Activated CD8-positive, alpha-beta T cell treated with anti-CD3 and anti-CD28 coated beads for 36 hours (primary cell): Measurements from ENCODE around the gene TRIAP1. TPM values are rescaled to one million over a fixed set of nuclear protein-coding genes. Genes with fewer than 3 reads are reported as not detected.

Source experiments
- ATAC-seq: fragments of 200-7000 bp; cut with Tn5 transposase; one replicate; pipeline ENCODE4 v1.10.0; 2021; ENCODE audit warnings: mild to moderate bottlenecking, moderate library complexity
- CTCF ChIA-PET: fragments of 350-600 bp; sonication (Branson Sonifier 250); formaldehyde crosslinking; loops from one replicate; lab custom pipeline; 2021; ENCODE audit warnings: antibody characterized with exemption; lab: Charles Lee
- POLR2A ChIA-PET: fragments of 350-600 bp; sonication (Branson Sonifier 250); formaldehyde crosslinking; loops from one replicate; lab custom pipeline; 2021; ENCODE audit warnings: antibody characterized with exemption; lab: Charles Lee
- DNase-seq: peaks from one replicate; pipeline ENCODE4 v3.0.0-alpha.2; 2020
- H3K27ac Mint-ChIP-seq: one replicate; pipeline ENCODE4 v1.8.0; 2021; ENCODE audit warnings: mild to moderate bottlenecking, mixed read lengths
- H3K27me3 Mint-ChIP-seq: one replicate; pipeline ENCODE4 v1.8.0; 2021; ENCODE audit warnings: mixed read lengths
- H3K36me3 Mint-ChIP-seq: one replicate; pipeline ENCODE4 v1.8.0; 2021; ENCODE audit warnings: low read depth, mixed read lengths
- H3K4me1 Mint-ChIP-seq: one replicate; pipeline ENCODE4 v1.8.0; 2021; ENCODE audit warnings: low read depth, mixed read lengths
- H3K4me3 Mint-ChIP-seq: one replicate; pipeline ENCODE4 v1.8.0; 2021; ENCODE audit warnings: mild to moderate bottlenecking, moderate library complexity, mixed read lengths
- H3K9me3 Mint-ChIP-seq: one replicate; pipeline ENCODE4 v1.8.0; 2021; ENCODE audit warnings: mixed read lengths
- intact Hi-C: fragments of 100-400 bp; cut with micrococcal nuclease; formaldehyde crosslinking; loops from one replicate; pipeline ENCODE4 v1.10.0; 2022
- total RNA-seq, 2 experiments: library from RNA; stranded (reverse); gene quantifications; one replicate each; pipeline ENCODE4 v1.2.3, GENCODE V29; 2021
- TF ChIP-seq, protein P1 (sequence below): fragments of 200-600 bp; IDR thresholded peaks from one replicate; pipeline ENCODE4 v1.8.0; 2022; ENCODE audit warnings: antibody characterized with exemption, mild to moderate bottlenecking

Gene TRIAP1
- total RNA-seq, 2 experiments from 2014 or later, result 43.1 to 45.1 TPM

DNA sequence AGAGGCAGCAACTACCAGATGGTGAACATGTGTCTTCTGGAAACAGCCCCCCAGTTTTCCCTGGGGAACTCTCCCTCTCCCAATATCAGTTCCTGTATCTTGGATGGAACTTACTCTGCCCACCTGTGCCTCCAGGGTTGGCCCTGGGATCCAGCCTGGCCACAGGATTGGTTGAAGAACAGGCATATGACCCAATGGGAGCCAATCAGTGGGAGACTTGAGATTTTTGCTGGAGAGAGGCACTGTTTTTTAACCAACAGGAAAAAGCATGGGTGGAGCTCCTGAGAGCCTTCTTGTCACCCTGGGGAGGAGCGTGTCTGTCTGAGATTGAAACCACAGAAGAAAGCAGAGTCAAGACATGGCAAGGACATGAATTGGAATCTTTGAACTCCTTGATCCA is 41.9 kb downstream of the TRIAP1 start:
- H3K4me1 Mint-ChIP-seq, result peaks cover 5% of the 10 kb centered on the region
- CTCF ChIA-PET, result no interaction called here
- H3K36me3 Mint-ChIP-seq, result no peaks in the 10 kb centered on the region
- no peaks in the 10 kb centered on the region for H3K9me3 Mint-ChIP-seq
- ATAC-seq, result no peak
- intact Hi-C loops, result no loop called here
- peaks cover 4% of the 10 kb centered on the region for H3K27me3 Mint-ChIP-seq
- DNase-seq, result no peak
- no peak overlapping the region for H3K4me3 Mint-ChIP-seq
- TF ChIP-seq, protein P1, sequence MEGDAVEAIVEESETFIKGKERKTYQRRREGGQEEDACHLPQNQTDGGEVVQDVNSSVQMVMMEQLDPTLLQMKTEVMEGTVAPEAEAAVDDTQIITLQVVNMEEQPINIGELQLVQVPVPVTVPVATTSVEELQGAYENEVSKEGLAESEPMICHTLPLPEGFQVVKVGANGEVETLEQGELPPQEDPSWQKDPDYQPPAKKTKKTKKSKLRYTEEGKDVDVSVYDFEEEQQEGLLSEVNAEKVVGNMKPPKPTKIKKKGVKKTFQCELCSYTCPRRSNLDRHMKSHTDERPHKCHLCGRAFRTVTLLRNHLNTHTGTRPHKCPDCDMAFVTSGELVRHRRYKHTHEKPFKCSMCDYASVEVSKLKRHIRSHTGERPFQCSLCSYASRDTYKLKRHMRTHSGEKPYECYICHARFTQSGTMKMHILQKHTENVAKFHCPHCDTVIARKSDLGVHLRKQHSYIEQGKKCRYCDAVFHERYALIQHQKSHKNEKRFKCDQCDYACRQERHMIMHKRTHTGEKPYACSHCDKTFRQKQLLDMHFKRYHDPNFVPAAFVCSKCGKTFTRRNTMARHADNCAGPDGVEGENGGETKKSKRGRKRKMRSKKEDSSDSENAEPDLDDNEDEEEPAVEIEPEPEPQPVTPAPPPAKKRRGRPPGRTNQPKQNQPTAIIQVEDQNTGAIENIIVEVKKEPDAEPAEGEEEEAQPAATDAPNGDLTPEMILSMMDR, result no peak
- POLR2A ChIA-PET, result interaction anchor here (0.6 kb wide), 1 partner anchor 924 kb away, joined by 3 read pairs; no protein-coding TSS in a partner anchor
- H3K27ac Mint-ChIP-seq, result no peak overlapping the region

DNA sequence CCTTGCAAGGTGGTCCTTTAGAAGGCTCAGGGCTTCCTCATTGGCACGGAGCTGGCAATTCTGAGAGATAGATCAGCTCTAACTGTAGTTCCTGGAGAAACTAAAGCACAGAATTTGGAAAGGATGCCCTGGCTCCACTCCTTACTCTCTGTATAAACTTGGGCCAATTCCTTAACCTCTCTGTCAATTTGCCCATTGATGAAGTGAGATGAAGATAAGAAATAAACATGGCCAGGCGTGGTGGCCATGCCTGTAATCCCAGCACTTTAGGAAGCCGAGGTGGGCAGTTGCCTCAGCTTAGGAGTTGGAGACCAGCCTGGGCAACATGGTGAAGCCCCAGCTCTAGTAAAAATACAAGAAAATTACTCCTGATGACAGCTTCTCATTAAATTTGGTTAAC is 42.3 kb downstream of the TRIAP1 start:
- Mint-ChIP-seq H3K9me3 (no peaks in the 10 kb centered on the region), H3K27ac (no peak overlapping the region), H3K4me3 (no peak overlapping the region), H3K36me3 (no peaks in the 10 kb centered on the region), H3K27me3 (peaks cover 4% of the 10 kb centered on the region), H3K4me1 (peaks cover 5% of the 10 kb centered on the region)
- intact Hi-C loops, result no loop called here
- DNase-seq (no peak), ATAC-seq (no peak)
- TF ChIP-seq, protein P1, result no peak
- CTCF ChIA-PET, result no interaction called here
- POLR2A ChIA-PET, result no interaction called here

DNA sequence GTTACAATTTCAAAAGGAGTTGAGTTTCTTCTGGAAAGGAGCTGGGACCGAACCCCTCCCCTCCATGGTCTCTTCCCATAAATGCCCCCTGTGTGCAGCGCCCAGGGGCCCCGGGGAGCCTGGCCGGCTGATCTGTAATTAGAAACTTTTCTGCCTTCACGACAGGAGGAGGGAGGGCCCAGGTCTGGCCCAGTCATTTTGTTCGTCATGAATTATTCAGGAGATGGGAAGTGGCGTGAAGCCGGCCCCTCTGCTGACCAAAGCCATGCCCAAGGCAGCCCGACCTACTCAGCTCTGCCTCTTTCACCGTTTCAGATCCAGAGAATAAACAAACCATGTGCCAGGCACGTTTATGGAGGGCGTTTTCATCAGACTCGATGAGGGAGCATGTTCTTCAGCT is 44.0 kb downstream of the TRIAP1 start:
- Mint-ChIP-seq H3K4me1 (peaks cover 5% of the 10 kb centered on the region), H3K36me3 (no peaks in the 10 kb centered on the region), H3K27me3 (peaks cover 9% of the 10 kb centered on the region), H3K9me3 (no peaks in the 10 kb centered on the region), H3K27ac (no peak overlapping the region), H3K4me3 (no peak overlapping the region)
- ChIA-PET CTCF (interaction anchor here (0.9 kb wide), 1 partner anchor 36 kb away, joined by 3 read pairs; no protein-coding TSS in a partner anchor), POLR2A (no interaction called here)
- TF ChIP-seq, protein P1, result no peak
- ATAC-seq (no peak), DNase-seq (no peak)
- intact Hi-C loops, result no loop called here

DNA sequence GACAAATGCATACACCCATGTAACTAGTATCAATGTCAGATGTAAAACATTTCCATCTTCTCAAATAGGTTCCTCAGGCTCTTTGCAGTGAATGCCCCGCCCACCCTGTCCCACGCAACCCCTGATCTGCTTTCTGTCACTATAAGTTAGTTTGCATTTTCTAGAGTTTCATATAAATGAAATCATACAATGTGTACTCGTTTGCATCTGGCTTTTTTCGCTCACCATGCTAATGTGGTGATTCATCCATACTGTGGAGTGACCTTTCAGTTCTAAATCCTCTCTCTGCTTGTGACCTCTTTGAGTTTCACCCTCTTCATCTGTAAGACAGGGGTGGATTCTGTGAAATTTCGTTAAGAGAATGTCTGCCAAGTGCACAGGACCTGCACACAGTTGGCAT is 46.7 kb downstream of the TRIAP1 start:
- no peaks in the 10 kb centered on the region for H3K9me3 Mint-ChIP-seq
- no peak overlapping the region for H3K4me3 Mint-ChIP-seq
- TF ChIP-seq, protein P1, result no peak
- intact Hi-C loops, result no loop called here
- ChIA-PET CTCF (interaction anchor here (0.9 kb wide), 2 partner anchors 30 to 32 kb away, joined by 3 to 5 read pairs; no protein-coding TSS in a partner anchor), POLR2A (no interaction called here)
- DNase-seq (peak; percentile 52), ATAC-seq (peak; percentile 87)
- H3K36me3 Mint-ChIP-seq, result no peaks in the 10 kb centered on the region
- H3K27me3 Mint-ChIP-seq, result peaks cover 21% of the 10 kb centered on the region
- H3K27ac Mint-ChIP-seq, result no peak overlapping the region
- H3K4me1 Mint-ChIP-seq, result peaks cover 5% of the 10 kb centered on the region

DNA sequence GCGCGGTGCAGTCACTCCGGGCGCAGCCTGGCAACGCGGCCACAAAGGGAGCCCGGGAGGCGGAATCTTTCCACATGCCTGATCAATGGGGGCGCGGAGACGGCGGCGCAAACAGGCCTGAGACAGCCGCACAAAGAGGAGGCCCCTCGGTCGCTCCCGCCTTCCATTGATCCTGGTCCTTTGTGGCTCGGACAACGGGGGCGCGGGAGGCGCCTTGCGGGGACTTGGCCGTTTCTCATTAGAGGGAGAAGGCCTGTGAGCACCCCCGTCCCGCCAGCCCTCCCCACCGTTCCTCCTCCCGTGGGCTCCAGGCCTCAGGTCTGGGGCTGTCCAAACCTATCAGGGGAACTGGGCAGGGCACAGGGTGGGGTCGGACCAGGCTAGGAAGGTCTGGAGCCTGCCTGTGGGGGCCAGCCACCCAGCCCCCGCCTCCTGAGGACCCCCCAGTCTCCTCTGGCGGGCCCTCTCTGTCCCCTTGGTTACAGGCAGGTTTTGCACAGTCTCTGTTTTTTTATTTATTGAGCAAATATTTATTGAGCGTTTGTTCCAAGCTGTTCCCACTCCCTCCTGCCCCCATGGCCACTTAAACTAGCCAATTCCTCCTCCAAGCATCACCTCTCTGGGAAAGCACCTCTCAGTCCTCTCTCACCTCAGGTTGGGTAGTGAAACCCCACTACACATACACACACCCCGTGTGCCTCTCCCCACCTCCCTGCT is 48.2 kb downstream of the TRIAP1 start:
- ChIA-PET POLR2A (interaction anchor here (0.9 kb wide), 1 partner anchor 107 kb away, joined by 3 read pairs; the partner anchor contains the start of gene RNU4-2), CTCF (no interaction called here)
- Mint-ChIP-seq H3K36me3 (no peaks in the 10 kb centered on the region), H3K9me3 (no peaks in the 10 kb centered on the region), H3K4me1 (peaks cover 5% of the 10 kb centered on the region), H3K4me3 (no peak overlapping the region), H3K27ac (no peak overlapping the region), H3K27me3 (peaks cover 23% of the 10 kb centered on the region)
- intact Hi-C loops, result no loop called here
- TF ChIP-seq, protein P1, result no peak
- no peak for ATAC-seq
- no peak for DNase-seq
